ENCODE data around the gene ALDOC. TPM values are rescaled to one million over a fixed set of nuclear protein-coding genes. Genes with fewer than 3 reads are reported as not detected.

The ALDOC gene
- total RNA-seq (2.7 TPM), polyA plus RNA-seq (ENCODE audit: insufficient read depth in 1 of 8, insufficient read length in 8 of 8, low replicate concordance in 1 of 8) (1 to 10 TPM; 1.7 to 4.4 (median 2.5) TPM)
- long read RNA-seq, donor 1, partial matches to known transcripts, result 0 of 1 reads
- long read RNA-seq, donor 1, other reads (novel, unspliced or antisense), result 0 of 1 reads
- long read RNA-seq, donor 2, result 0 reads
- long read RNA-seq, donor 3, partial matches to known transcripts, result 0 of 1 reads
- long read RNA-seq, donor 3, other reads (novel, unspliced or antisense), result 0 of 1 reads
- long read RNA-seq, donor 4, partial matches to known transcripts, result 0 of 1 reads
- long read RNA-seq, donor 4, other reads (novel, unspliced or antisense), result 0 of 1 reads
- long read RNA-seq, donor 5, partial matches to known transcripts, result 0 of 1 reads
- long read RNA-seq, donor 5, other reads (novel, unspliced or antisense), result 0 of 1 reads
- long read RNA-seq, donor 6, result 0 reads
- long read RNA-seq, donor 7, result 0 reads
- long read RNA-seq, donor 8, partial matches to known transcripts, result 0 of 1 reads
- long read RNA-seq, donor 8, other reads (novel, unspliced or antisense), result 0 of 1 reads
- long read RNA-seq, donor 9, result 0 reads
- long read RNA-seq, donor 10, result 0 reads
- long read RNA-seq, donor 11, partial matches to known transcripts, result 0 of 1 reads
- long read RNA-seq, donor 11, other reads (novel, unspliced or antisense), result 0 of 1 reads

DNA sequence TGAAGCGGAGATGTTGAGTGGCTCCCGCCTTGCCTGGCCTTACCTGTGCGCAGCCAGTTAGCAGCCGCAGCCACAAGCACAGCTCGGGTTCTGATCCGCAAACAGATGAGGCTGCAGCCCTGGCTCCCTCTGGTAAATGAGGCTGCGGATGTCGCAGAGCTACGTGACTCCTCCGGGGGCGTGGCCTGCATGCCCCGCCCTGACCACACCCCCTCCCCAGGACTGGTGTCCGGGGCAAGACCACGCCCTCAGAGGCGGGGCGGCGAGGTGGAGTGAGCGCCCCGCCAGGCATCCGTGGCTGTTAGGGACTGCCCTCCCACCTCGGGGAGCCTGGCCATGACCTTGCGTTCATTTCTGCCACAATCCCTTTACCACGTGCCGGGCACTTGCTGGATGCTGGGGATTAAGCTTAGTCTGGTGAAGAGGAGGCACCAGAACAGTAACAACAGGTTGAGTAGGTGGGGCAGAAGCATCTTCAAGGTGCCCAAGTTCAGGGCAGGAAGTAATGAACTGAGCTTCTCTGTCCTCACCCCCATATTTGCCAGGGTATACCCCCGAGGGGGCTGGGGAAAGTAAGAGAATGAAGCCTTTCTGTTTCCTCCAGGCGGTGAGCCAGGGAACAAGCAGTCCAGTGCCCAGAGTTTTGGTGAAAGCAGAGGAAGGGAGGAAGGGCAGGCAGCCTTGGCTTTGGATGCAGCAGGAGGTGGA, at the start of gene ALDOC:
TSS of gene ALDOC (minus strand) at position 138 of the 708 bp plus-strand sequence. CDS start 1,363 bp downstream, outside the sequence.
- Histone ChIP-seq H3K27ac (ENCODE audit: low read length) (no peak within 1 kb of the TSS), H3K36me3 (ENCODE audit: control insufficient read depth, insufficient read depth, low read length) (peaks cover 32% of the 10 kb centered on the region), H3K4me1 (ENCODE audit: control insufficient read depth, insufficient read depth, low read length) (peaks cover 13% of the 10 kb centered on the region), H3K27me3 (ENCODE audit: control insufficient read depth, insufficient read depth, low read length) (no peaks in the 10 kb centered on the region), H3K9me3 (replicated peaks; ENCODE audit: control insufficient read depth, low read depth, low read length) (no peaks in the 10 kb centered on the region), H3K4me3 (ENCODE audit: low read length) (no peak within 1 kb of the TSS)
- peak; percentile 91 for DNase-seq
- WGBS (ENCODE audit: insufficient coverage), result 15% methylated on average over 9 of the region's 26 CpGs

DNA sequence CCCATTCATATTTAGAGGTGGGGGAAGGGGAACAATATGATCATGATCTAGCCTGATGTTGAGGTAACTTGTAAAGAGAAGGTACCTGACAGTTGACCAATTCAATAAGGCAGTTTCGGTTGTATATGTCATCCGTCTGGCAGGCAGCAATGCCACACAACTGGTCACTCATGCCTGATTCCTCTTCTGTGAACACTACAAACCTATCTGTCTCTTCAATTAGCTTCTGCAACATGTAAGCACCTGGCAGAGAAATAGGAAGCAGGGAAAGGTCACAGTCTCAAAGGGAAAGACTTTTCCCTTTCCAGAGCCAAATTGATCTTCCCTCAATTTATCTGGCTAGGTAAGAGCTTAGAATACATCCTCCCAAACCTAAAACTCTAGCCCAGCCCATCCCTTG, 47.5 kb upstream of the ALDOC start:
- no peak overlapping the region for H3K27ac ChIP-seq (ENCODE audit: low read length)
- no peaks in the 10 kb centered on the region for H3K27me3 ChIP-seq (ENCODE audit: control insufficient read depth, insufficient read depth, low read length)
- WGBS (ENCODE audit: insufficient coverage), result no CpG with 5 or more reads among the region's 2 CpGs
- H3K4me3 ChIP-seq (ENCODE audit: low read length), result no peak overlapping the region
- H3K4me1 ChIP-seq (ENCODE audit: control insufficient read depth, insufficient read depth, low read length), result no peaks in the 10 kb centered on the region
- peaks cover 73% of the 10 kb centered on the region for H3K36me3 ChIP-seq (ENCODE audit: control insufficient read depth, insufficient read depth, low read length)
- DNase-seq, result no peak
- H3K9me3 ChIP-seq (replicated peaks; ENCODE audit: control insufficient read depth, low read depth, low read length), result no peaks in the 10 kb centered on the region

DNA sequence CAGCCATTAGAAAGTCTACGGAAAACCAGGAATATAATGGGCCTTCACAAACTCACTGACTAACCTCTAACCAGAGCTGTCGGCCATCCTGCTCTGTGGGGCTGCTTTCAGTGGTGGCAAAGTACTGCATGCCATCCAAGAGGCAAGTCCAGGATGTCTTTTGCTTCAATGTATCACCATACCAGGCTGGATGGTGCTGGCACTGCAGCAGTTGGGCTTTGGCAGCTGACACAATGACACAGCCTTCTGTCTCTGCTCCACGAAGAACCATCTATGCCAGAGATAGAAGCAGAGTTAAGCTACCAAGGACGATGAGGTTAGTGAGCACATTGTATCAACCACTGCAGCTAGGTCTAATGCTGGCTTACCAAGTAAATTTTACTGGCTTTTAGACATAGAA, 47.0 kb upstream of the ALDOC start:
- no peak for DNase-seq
- Histone ChIP-seq H3K36me3 (ENCODE audit: control insufficient read depth, insufficient read depth, low read length) (peaks cover 76% of the 10 kb centered on the region), H3K27ac (ENCODE audit: low read length) (no peak overlapping the region), H3K9me3 (replicated peaks; ENCODE audit: control insufficient read depth, low read depth, low read length) (no peaks in the 10 kb centered on the region), H3K27me3 (ENCODE audit: control insufficient read depth, insufficient read depth, low read length) (no peaks in the 10 kb centered on the region), H3K4me3 (ENCODE audit: low read length) (no peak overlapping the region), H3K4me1 (ENCODE audit: control insufficient read depth, insufficient read depth, low read length) (no peaks in the 10 kb centered on the region)
- 100% methylated on average over 2 of the region's 4 CpGs for WGBS (ENCODE audit: insufficient coverage)

DNA sequence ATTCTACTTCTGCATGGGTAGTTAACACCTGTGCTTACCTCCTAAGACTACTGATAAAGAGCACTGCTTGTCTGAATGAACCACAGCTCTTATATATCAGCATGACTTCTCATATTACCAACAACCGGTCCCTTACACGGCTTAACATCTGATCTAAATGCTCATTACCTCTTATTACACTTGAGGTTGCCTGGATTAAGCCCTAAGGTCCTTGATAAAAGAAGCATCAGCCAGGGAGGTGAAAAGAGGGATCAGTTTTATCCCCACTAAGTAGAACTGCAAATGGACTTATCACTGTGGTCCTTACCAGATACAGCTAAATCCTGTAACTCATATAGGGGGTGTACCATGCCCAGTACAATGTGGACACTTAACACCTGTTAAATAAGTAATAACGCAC, 45.5 kb upstream of the ALDOC start:
- Histone ChIP-seq H3K27ac (ENCODE audit: low read length) (no peak overlapping the region), H3K36me3 (ENCODE audit: control insufficient read depth, insufficient read depth, low read length) (peaks cover 80% of the 10 kb centered on the region), H3K4me3 (ENCODE audit: low read length) (no peak overlapping the region), H3K4me1 (ENCODE audit: control insufficient read depth, insufficient read depth, low read length) (no peaks in the 10 kb centered on the region), H3K27me3 (ENCODE audit: control insufficient read depth, insufficient read depth, low read length) (no peaks in the 10 kb centered on the region), H3K9me3 (replicated peaks; ENCODE audit: control insufficient read depth, low read depth, low read length) (no peaks in the 10 kb centered on the region)
- WGBS (ENCODE audit: insufficient coverage), result no CpG with 5 or more reads among the region's 3 CpGs
- no peak for DNase-seq

DNA sequence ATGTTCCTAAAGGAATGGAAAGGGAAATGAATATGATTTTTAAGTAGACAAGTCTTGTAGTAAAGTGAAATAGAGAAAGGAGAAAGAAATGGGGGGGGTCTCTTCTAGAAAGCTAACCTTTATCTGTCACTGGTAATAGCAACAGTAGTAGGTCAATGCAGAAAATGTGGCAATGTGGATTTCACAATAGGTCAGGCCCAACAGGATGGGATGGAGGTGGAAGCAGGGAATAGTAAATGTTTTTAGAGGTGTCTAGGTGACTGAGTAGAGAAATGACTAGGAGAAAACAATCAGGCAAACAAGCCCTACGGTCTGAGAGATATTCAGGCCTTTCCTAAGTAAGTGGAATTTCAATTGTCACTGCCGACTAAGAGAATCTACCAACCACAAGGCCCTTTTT, 43.3 kb upstream of the ALDOC start:
- Histone ChIP-seq H3K27me3 (ENCODE audit: control insufficient read depth, insufficient read depth, low read length) (no peaks in the 10 kb centered on the region), H3K9me3 (replicated peaks; ENCODE audit: control insufficient read depth, low read depth, low read length) (no peaks in the 10 kb centered on the region), H3K36me3 (ENCODE audit: control insufficient read depth, insufficient read depth, low read length) (peaks cover 87% of the 10 kb centered on the region), H3K4me1 (ENCODE audit: control insufficient read depth, insufficient read depth, low read length) (no peaks in the 10 kb centered on the region), H3K4me3 (ENCODE audit: low read length) (no peak overlapping the region), H3K27ac (ENCODE audit: low read length) (no peak overlapping the region)
- no peak for DNase-seq
- no CpG with 5 or more reads among the region's 2 CpGs for WGBS (ENCODE audit: insufficient coverage)

DNA sequence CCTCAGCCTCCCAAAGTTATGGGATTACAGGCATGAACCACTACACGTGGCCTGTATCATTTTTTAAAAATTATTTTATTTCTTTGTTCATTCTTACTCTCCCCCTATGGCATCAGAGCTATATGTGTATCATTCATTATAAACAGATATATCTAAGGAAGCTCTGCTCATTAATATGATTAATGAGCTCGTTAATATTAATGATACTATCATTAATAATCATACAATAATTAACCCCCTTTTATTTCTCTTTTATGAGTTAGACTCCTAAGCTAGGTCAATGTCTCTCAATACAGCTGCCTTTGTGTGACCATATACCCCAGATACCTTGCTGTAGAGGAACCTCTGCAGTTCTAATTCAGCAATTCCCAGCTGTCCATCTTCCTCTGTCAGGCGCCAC, 41.8 kb upstream of the ALDOC start:
- Histone ChIP-seq H3K27me3 (ENCODE audit: control insufficient read depth, insufficient read depth, low read length) (no peaks in the 10 kb centered on the region), H3K27ac (ENCODE audit: low read length) (no peak overlapping the region), H3K4me1 (ENCODE audit: control insufficient read depth, insufficient read depth, low read length) (no peaks in the 10 kb centered on the region), H3K4me3 (ENCODE audit: low read length) (no peak overlapping the region), H3K36me3 (ENCODE audit: control insufficient read depth, insufficient read depth, low read length) (peaks cover 86% of the 10 kb centered on the region), H3K9me3 (replicated peaks; ENCODE audit: control insufficient read depth, low read depth, low read length) (no peaks in the 10 kb centered on the region)
- no peak for DNase-seq
- WGBS (ENCODE audit: insufficient coverage), result 100% methylated on average over 1 of the region's 3 CpGs

DNA sequence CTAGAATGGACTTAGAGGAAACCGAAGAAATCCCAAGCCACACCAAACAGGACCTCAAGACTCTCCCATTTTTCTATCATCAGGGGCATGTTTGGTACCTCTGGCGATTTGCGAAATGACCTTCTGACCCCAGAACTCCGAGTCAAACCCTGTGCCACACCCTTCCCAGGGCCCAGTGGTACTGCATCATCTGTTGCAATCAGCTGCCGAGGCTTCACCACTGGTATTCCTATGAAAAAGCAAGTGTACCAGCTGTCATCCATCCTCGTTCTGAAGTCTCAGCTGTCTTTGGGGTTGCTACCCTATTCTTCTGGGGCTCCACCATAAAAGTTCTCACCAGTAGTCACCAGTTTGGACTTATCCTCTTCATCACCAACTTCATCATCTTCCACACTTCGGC, 39.6 kb upstream of the ALDOC start:
- no peaks in the 10 kb centered on the region for H3K9me3 ChIP-seq (replicated peaks; ENCODE audit: control insufficient read depth, low read depth, low read length)
- peaks cover 89% of the 10 kb centered on the region for H3K36me3 ChIP-seq (ENCODE audit: control insufficient read depth, insufficient read depth, low read length)
- H3K27me3 ChIP-seq (ENCODE audit: control insufficient read depth, insufficient read depth, low read length), result no peaks in the 10 kb centered on the region
- H3K27ac ChIP-seq (ENCODE audit: low read length), result no peak overlapping the region
- H3K4me1 ChIP-seq (ENCODE audit: control insufficient read depth, insufficient read depth, low read length), result no peaks in the 10 kb centered on the region
- H3K4me3 ChIP-seq (ENCODE audit: low read length), result no peak overlapping the region
- 73% methylated on average over 6 of the region's 7 CpGs for WGBS (ENCODE audit: insufficient coverage)
- DNase-seq, result no peak

DNA sequence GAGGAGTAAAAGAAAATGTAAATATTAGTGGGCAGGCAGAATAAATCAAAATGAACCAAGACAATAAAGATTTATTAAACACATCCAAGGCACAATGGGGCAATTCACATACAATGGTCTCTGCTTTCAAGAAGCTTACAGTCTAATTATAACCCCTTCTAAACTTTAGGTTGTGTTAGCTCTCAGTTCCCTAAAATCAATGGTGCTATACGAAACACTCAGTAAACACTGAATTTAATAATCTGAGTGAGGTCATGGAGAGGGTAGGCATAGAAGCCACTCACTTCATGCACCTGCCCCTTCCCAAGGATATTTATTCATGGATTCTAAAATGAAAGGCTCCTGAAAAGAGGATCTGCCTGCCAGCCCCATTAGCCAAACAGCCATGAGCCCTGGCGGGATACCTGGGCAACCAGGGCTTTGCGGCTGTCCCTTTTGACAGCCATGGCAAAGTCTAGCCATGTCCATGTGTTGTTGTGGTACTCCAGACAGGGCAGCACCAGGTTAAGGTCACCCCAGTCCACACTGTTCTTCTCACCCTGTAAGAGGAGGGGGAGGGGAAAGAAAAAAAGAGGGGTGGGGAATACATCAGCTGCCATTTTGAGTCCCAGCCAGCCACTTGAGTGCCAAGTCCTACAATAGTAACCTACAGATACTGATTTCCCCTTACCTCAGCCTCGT, 38.7 kb upstream of the ALDOC start:
- no CpG with 5 or more reads among the region's 4 CpGs for WGBS (ENCODE audit: insufficient coverage)
- peaks cover 86% of the 10 kb centered on the region for H3K36me3 ChIP-seq (ENCODE audit: control insufficient read depth, insufficient read depth, low read length)

DNA sequence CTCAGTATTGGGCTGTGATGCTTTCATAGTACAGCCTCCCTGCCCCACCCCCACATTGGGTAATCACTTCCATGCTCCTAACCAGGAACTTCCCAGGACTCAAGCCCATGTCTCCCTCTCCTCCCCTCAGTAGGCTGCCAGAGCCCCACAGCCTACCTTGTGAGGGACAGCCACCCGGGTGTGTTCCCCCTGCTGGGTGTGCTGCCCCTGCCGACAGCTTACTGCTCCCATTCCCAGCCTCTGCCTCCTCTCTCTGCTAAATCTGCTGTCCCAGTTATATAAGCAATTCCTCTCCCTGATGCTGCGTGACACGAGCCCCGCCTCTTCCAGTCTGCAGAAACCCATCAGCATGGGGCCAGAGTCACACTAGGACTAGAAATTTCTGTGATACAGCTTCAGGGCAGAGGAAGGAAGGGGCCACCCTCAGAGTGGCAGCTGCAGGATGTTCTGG, 37.3 kb upstream of the ALDOC start, which contains the start of gene RSKR:
TSS of gene RSKR (minus strand) at position 255 of the 451 bp plus-strand sequence. CDS start at position 231, 24 bp downstream.
- no peaks in the 10 kb centered on the region for H3K27me3 ChIP-seq (ENCODE audit: control insufficient read depth, insufficient read depth, low read length)
- DNase-seq, result no peak
- no peaks in the 10 kb centered on the region for H3K9me3 ChIP-seq (replicated peaks; ENCODE audit: control insufficient read depth, low read depth, low read length)
- no peak within 1 kb of the TSS for H3K27ac ChIP-seq (ENCODE audit: low read length)
- 63% methylated on average over 3 of the region's 5 CpGs for WGBS (ENCODE audit: insufficient coverage)
- no peak within 1 kb of the TSS for H3K4me3 ChIP-seq (ENCODE audit: low read length)
- no peaks in the 10 kb centered on the region for H3K4me1 ChIP-seq (ENCODE audit: control insufficient read depth, insufficient read depth, low read length)
- H3K36me3 ChIP-seq (ENCODE audit: control insufficient read depth, insufficient read depth, low read length), result peaks cover 75% of the 10 kb centered on the region

More for the DNA sequence above, 38.7 kb upstream of the ALDOC start:
- Histone ChIP-seq H3K4me3 (ENCODE audit: low read length) (no peak overlapping the region), H3K4me1 (ENCODE audit: control insufficient read depth, insufficient read depth, low read length) (no peaks in the 10 kb centered on the region), H3K27ac (ENCODE audit: low read length) (no peak overlapping the region), H3K27me3 (ENCODE audit: control insufficient read depth, insufficient read depth, low read length) (no peaks in the 10 kb centered on the region), H3K9me3 (replicated peaks; ENCODE audit: control insufficient read depth, low read depth, low read length) (no peaks in the 10 kb centered on the region)
- no peak for DNase-seq

Measured in muscle of leg (tissue), 16 donors.